Activated CD8-positive, alpha-beta memory T cell treated with anti-CD3 and anti-CD28 coated beads, Interleukin-2, amount 50 U/mL, for 24 hours (primary cell): Measurements from ENCODE around the gene RTEL1.
"Not testable (repeated sequence)": the region's sequence is repeated elsewhere in the genome, so short reads cannot be mapped to it uniquely, and the experiment has no call there.

Source experiments
- DNase-seq: peaks from one replicate; pipeline ENCODE4 v3.0.0-alpha.2; 2020; ENCODE audit errors: extremely low read depth

Gene RTEL1

GRCh38 chr20:63671695-63672094 is 13.6 kb downstream of the RTEL1 start:
- not testable (repeated sequence) for DNase-seq

- DNase-seq, result no peak
These were observed 14.6 kb downstream of the RTEL1 start for GRCh38 chr20:63672666-63673065.

GRCh38 chr20:63673951-63674350 is 15.8 kb downstream of the RTEL1 start:
- no peak for DNase-seq

GRCh38 chr20:63675681-63676368 is 17.7 kb downstream of the RTEL1 start:
- DNase-seq, result no peak

- no peak for DNase-seq
These were observed 20.0 kb downstream of the RTEL1 start for GRCh38 chr20:63678071-63678470.

GRCh38 chr20:63678667-63679465 is 20.8 kb downstream of the RTEL1 start:
- no peak for DNase-seq

GRCh38 chr20:63679799-63680305 is 21.7 kb downstream of the RTEL1 start:
- no peak for DNase-seq

- no peak for DNase-seq
These were observed 22.3 kb downstream of the RTEL1 start for GRCh38 chr20:63680427-63680826.

- DNase-seq, result no peak
These were observed 22.9 kb downstream of the RTEL1 start for GRCh38 chr20:63680857-63681608.

GRCh38 chr20:63681609-63682142 is 23.6 kb downstream of the RTEL1 start:
- DNase-seq, result no peak

GRCh38 chr20:63682384-63683139 is 24.4 kb downstream of the RTEL1 start:
- DNase-seq, result no peak

- DNase-seq, result no peak
These were observed 27.3 kb downstream of the RTEL1 start for GRCh38 chr20:63685269-63686026.

GRCh38 chr20:63686094-63686491 is 28.0 kb downstream of the RTEL1 start:
- DNase-seq, result no peak

- DNase-seq, result no peak
These were observed 28.6 kb downstream of the RTEL1 start for GRCh38 chr20:63686492-63687321.

- no peak for DNase-seq
These were observed 29.5 kb downstream of the RTEL1 start for GRCh38 chr20:63687419-63688178.

- no peak for DNase-seq
These were observed 30.3 kb downstream of the RTEL1 start for GRCh38 chr20:63688228-63689045.

GRCh38 chr20:63689046-63690002 is 31.2 kb downstream of the RTEL1 start:
- no peak for DNase-seq
